Measurements from ENCODE around the gene KRTAP10-5. TPM values are rescaled to one million over a fixed set of nuclear protein-coding genes. Genes with fewer than 3 reads are reported as not detected.

Gene KRTAP10-5
- polyA plus RNA-seq, 1 experiment, result not detected

GRCh38 chr21:44583800-44584147 lies 3.4 kb upstream of the KRTAP10-5 start:
- DNase-seq (ENCODE audit: low read depth), result no peak
- TF ChIP-seq CTCF (IDR thresholded peaks at IDR 0.05; ENCODE audit: insufficient read depth, low read depth, low read length), result no peak
- ChIA-PET CTCF (no interaction called here), POLR2A (no interaction called here)
- no peak overlapping the region for H3K4me3 ChIP-seq (ENCODE audit: low read depth, low read length)
- H3K36me3 ChIP-seq (ENCODE audit: control insufficient read depth, insufficient read depth, low read length), result no peaks in the 10 kb centered on the region
- no peaks in the 10 kb centered on the region for H3K27me3 ChIP-seq (ENCODE audit: control insufficient read depth, insufficient read depth, low read length)

GRCh38 chr21:44583089-44583799 lies 2.8 kb upstream of the KRTAP10-5 start:
- ChIA-PET POLR2A (no interaction called here), CTCF (no interaction called here)
- H3K36me3 ChIP-seq (ENCODE audit: control insufficient read depth, insufficient read depth, low read length), result no peaks in the 10 kb centered on the region
- no peak for DNase-seq (ENCODE audit: low read depth)
- no peaks in the 10 kb centered on the region for H3K27me3 ChIP-seq (ENCODE audit: control insufficient read depth, insufficient read depth, low read length)
- H3K4me3 ChIP-seq (ENCODE audit: low read depth, low read length), result no peak overlapping the region
- no peak for TF ChIP-seq CTCF (IDR thresholded peaks at IDR 0.05; ENCODE audit: insufficient read depth, low read depth, low read length)

GRCh38 chr21:44582055-44582454 lies 1.7 kb upstream of the KRTAP10-5 start:
- CTCF ChIA-PET, result no interaction called here
- POLR2A ChIA-PET, result no interaction called here
- DNase-seq (ENCODE audit: low read depth), result no peak
- no peak for TF ChIP-seq CTCF (IDR thresholded peaks at IDR 0.05; ENCODE audit: insufficient read depth, low read depth, low read length)
- Histone ChIP-seq H3K36me3 (ENCODE audit: control insufficient read depth, insufficient read depth, low read length) (no peaks in the 10 kb centered on the region), H3K4me3 (ENCODE audit: low read depth, low read length) (no peak overlapping the region), H3K27me3 (ENCODE audit: control insufficient read depth, insufficient read depth, low read length) (no peaks in the 10 kb centered on the region)

GRCh38 chr21:44581158-44581557 lies 754 bp upstream of the KRTAP10-5 start:
- DNase-seq (ENCODE audit: low read depth), result no peak
- Histone ChIP-seq H3K36me3 (ENCODE audit: control insufficient read depth, insufficient read depth, low read length) (no peaks in the 10 kb centered on the region), H3K27me3 (ENCODE audit: control insufficient read depth, insufficient read depth, low read length) (no peaks in the 10 kb centered on the region), H3K4me3 (ENCODE audit: low read depth, low read length) (no peak overlapping the region)
- TF ChIP-seq CTCF (IDR thresholded peaks at IDR 0.05; ENCODE audit: insufficient read depth, low read depth, low read length), result no peak
- POLR2A ChIA-PET, result no interaction called here
- CTCF ChIA-PET, result no interaction called here

- Histone ChIP-seq H3K36me3 (ENCODE audit: control insufficient read depth, insufficient read depth, low read length) (no peaks in the 10 kb centered on the region), H3K4me3 (ENCODE audit: low read depth, low read length) (no peak overlapping the region), H3K27me3 (ENCODE audit: control insufficient read depth, insufficient read depth, low read length) (no peaks in the 10 kb centered on the region)
- no peak for TF ChIP-seq CTCF (IDR thresholded peaks at IDR 0.05; ENCODE audit: insufficient read depth, low read depth, low read length)
- POLR2A ChIA-PET, result no interaction called here
- CTCF ChIA-PET, result no interaction called here
- DNase-seq (ENCODE audit: low read depth), result no peak
Measured at GRCh38 chr21:44579833-44580144, 615 bp downstream of the KRTAP10-5 start.
